CD8-positive, alpha-beta memory T cell (primary cell): ENCODE measurements around the gene ERVFRD-1. TPM values are rescaled to one million over a fixed set of nuclear protein-coding genes. Genes with fewer than 3 reads are reported as not detected.
"Not testable (repeated sequence)": the region's sequence is repeated elsewhere in the genome, so short reads cannot be mapped to it uniquely, and the experiment has no call there.

Experiments used
- CTCF ChIA-PET: fragments of 350-600 bp; sonication (Branson Sonifier 250); formaldehyde crosslinking; loops from one replicate; lab custom pipeline; 2021; ENCODE audit warnings: antibody characterized with exemption; lab: Charles Lee
- POLR2A ChIA-PET: fragments of 350-600 bp; sonication (Branson Sonifier 250); formaldehyde crosslinking; loops from one replicate; lab custom pipeline; 2021; ENCODE audit warnings: antibody characterized with exemption; lab: Charles Lee
- DNase-seq, 5 donors: peaks; one replicate each; pipeline versions ENCODE4 v3.0.0 to v3.0.0-alpha.2; 2020 to 2022; ENCODE audit warnings: mixed read lengths in 1 of 5
- H3K27ac ChIP-seq: one replicate; pipeline ENCODE4 v1.7.0; 2013; ENCODE audit warnings: low read depth, mild to moderate bottlenecking, low read length, moderate library complexity
- H3K27me3 ChIP-seq: 2 replicates; pipeline ENCODE4 v1.7.0; 2013; ENCODE audit warnings: low read length, mild to moderate bottlenecking; ENCODE audit not compliant: insufficient read depth, poor library complexity, severe bottlenecking
- H3K36me3 ChIP-seq: 2 replicates; pipeline ENCODE4 v1.7.0; 2013; ENCODE audit warnings: mild to moderate bottlenecking, low read length, moderate library complexity; ENCODE audit not compliant: insufficient read depth
- H3K4me1 ChIP-seq: 2 replicates; pipeline ENCODE4 v1.7.0; 2013; ENCODE audit warnings: mild to moderate bottlenecking, low read length, moderate library complexity; ENCODE audit not compliant: insufficient read depth
- H3K4me3 ChIP-seq: 2 replicates; pipeline ENCODE4 v1.7.0; 2013; ENCODE audit warnings: mild to moderate bottlenecking, low read length
- H3K9me3 ChIP-seq: 2 replicates; pipeline ENCODE4 v1.7.0; 2013; ENCODE audit warnings: mild to moderate bottlenecking, low read length
- H3K27ac Mint-ChIP-seq, 8 donors: one replicate each; pipeline ENCODE4 v1.8.0; 2020 to 2021; ENCODE audit warnings: mixed read lengths in 8 of 8, mild to moderate bottlenecking in 6 of 8, inconsistent platforms in 3 of 8, moderate library complexity in 3 of 8
- H3K27me3 Mint-ChIP-seq, 2 donors: one replicate each; pipeline ENCODE4 v1.8.0; 2020 to 2021; ENCODE audit warnings: mixed read lengths in 2 of 2, mild to moderate bottlenecking in 1 of 2, moderate library complexity in 1 of 2
- H3K36me3 Mint-ChIP-seq, 3 donors: one replicate each; pipeline ENCODE4 v1.8.0; 2020 to 2021; ENCODE audit warnings: mixed read lengths in 3 of 3, inconsistent platforms in 1 of 3, mild to moderate bottlenecking in 1 of 3
- H3K4me1 Mint-ChIP-seq, 3 donors: one replicate each; pipeline ENCODE4 v1.8.0; 2020 to 2021; ENCODE audit warnings: mixed read lengths in 3 of 3, inconsistent platforms in 1 of 3, mild to moderate bottlenecking in 1 of 3
- H3K4me3 Mint-ChIP-seq, 7 donors: one replicate each; pipeline ENCODE4 v1.8.0; 2020 to 2021; ENCODE audit warnings: mixed read lengths in 7 of 7, mild to moderate bottlenecking in 6 of 7, moderate library complexity in 4 of 7, inconsistent platforms in 2 of 7
- H3K9me3 Mint-ChIP-seq, 5 donors: one replicate each; pipeline ENCODE4 v1.8.0; 2020 to 2022; ENCODE audit warnings: mixed read lengths in 5 of 5, mild to moderate bottlenecking in 3 of 5, moderate library complexity in 2 of 5, inconsistent platforms in 1 of 5
- polyA plus RNA-seq: library from polyadenylated mRNA; unstranded; fragments of 300-500 nt; fragmentation: Illumina TruSeq; gene quantifications from one replicate; pipeline ENCODE4 v1.2.3, GENCODE V29; 2021
- total RNA-seq, 2 experiments: library from RNA; stranded (reverse); gene quantifications; one replicate each; pipeline ENCODE4 v1.2.3, GENCODE V29; 2021

ERVFRD-1 gene
- total and polyA plus RNA-seq, 3 experiments from 2014 or later, result 0.12 TPM; not detected in 2

GRCh38 chr6:11094411-11094851 is 17.1 kb downstream of the ERVFRD-1 start:
- no peaks in the 10 kb centered on the region for H3K36me3 ChIP-seq
- no peaks in the 10 kb centered on the region for H3K27me3 ChIP-seq
- peak overlapping the region; percentile 94 to 100 (median 96) for H3K4me3 Mint-ChIP-seq
- no peaks in the 10 kb centered on the region for H3K9me3 Mint-ChIP-seq
- H3K36me3 Mint-ChIP-seq, result peaks cover 0 to 16% (median 5%) of the 10 kb centered on the region in 3 donors
- H3K27ac Mint-ChIP-seq, result peak overlapping the region; percentile 88 to 99 (median 97)
- H3K4me3 ChIP-seq, result peak overlapping the region; percentile 67
- DNase-seq, result peak in 4 of 5 donors; percentile 14 to 62 (median 35)
- peaks cover 32 to 47% (median 37%) of the 10 kb centered on the region in 3 donors for H3K4me1 Mint-ChIP-seq
- no peaks in the 10 kb centered on the region for H3K9me3 ChIP-seq
- POLR2A ChIA-PET, result no interaction called here
- no peaks in the 10 kb centered on the region for H3K27me3 Mint-ChIP-seq
- H3K27ac ChIP-seq, result peak overlapping the region; percentile 95
- H3K4me1 ChIP-seq, result peaks cover 24% of the 10 kb centered on the region
- CTCF ChIA-PET, result no interaction called here

GRCh38 chr6:11093626-11094410 is 17.7 kb downstream of the ERVFRD-1 start, which contains the start of gene SMIM13:
SMIM13 (plus strand) TSS chr6:11093834; CDS start chr6:11094314, 480 bp downstream.
- peak within 1 kb of the TSS; percentile 96 for H3K4me3 ChIP-seq
- peaks cover 0 to 1% of the 10 kb centered on the region in 2 donors for H3K27me3 Mint-ChIP-seq
- H3K4me1 ChIP-seq, result peaks cover 24% of the 10 kb centered on the region
- no peaks in the 10 kb centered on the region for H3K36me3 ChIP-seq
- peak within 1 kb of the TSS; percentile 95 for H3K27ac ChIP-seq
- peak within 1 kb of the TSS; percentile 96 to 100 (median 97) for H3K4me3 Mint-ChIP-seq
- ChIA-PET CTCF (interaction anchor here (0.6 to 1.2 kb wide), 8 partner anchors 10 to 448 kb away, joined by 3 to 5 read pairs (median 3); partner anchors contain the start of gene NEDD9), POLR2A (interaction anchor here (1.0 to 1.5 kb wide), 2 partner anchors 139 to 288 kb away, joined by 3 to 8 read pairs; partner anchors contain the start of gene NEDD9)
- peak within 1 kb of the TSS; percentile 88 to 100 (median 97) for H3K27ac Mint-ChIP-seq
- no peaks in the 10 kb centered on the region for H3K27me3 ChIP-seq
- H3K9me3 ChIP-seq, result no peaks in the 10 kb centered on the region
- peaks cover 31 to 44% (median 35%) of the 10 kb centered on the region in 3 donors for H3K4me1 Mint-ChIP-seq
- peak; percentile 91 to 95 (median 92) for DNase-seq
- H3K36me3 Mint-ChIP-seq, result peaks cover 0 to 15% (median 5%) of the 10 kb centered on the region in 3 donors
- H3K9me3 Mint-ChIP-seq, result no peaks in the 10 kb centered on the region

DNA sequence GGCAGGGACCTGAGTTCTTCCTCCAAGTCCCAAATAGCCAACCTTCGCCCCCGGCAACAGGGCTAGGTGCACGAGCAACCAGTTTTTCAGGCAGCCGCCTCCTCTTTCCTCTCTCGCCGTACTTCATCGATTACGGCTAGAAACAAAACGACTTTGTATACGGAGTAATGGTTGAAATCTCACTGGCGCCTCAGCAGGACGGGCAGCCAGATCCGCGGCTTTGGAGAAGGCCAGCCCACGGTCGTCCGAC is 18.2 kb downstream of the ERVFRD-1 start:
- no peaks in the 10 kb centered on the region for H3K9me3 Mint-ChIP-seq
- peaks cover 28 to 41% (median 32%) of the 10 kb centered on the region in 3 donors for H3K4me1 Mint-ChIP-seq
- peak overlapping the region; percentile 94 to 98 (median 97) for H3K4me3 Mint-ChIP-seq
- Histone ChIP-seq H3K4me3 (peak overlapping the region; percentile 96), H3K9me3 (no peaks in the 10 kb centered on the region), H3K27ac (peak overlapping the region; percentile 95), H3K27me3 (no peaks in the 10 kb centered on the region), H3K36me3 (no peaks in the 10 kb centered on the region), H3K4me1 (peaks cover 24% of the 10 kb centered on the region)
- CTCF ChIA-PET, result interaction anchor here (0.6 to 1.2 kb wide), 8 partner anchors 11 to 449 kb away, joined by 3 to 5 read pairs (median 3); partner anchors contain the start of gene NEDD9
- H3K36me3 Mint-ChIP-seq, result peaks cover 0 to 13% (median 5%) of the 10 kb centered on the region in 3 donors
- H3K27me3 Mint-ChIP-seq, result peaks cover 0 to 1% of the 10 kb centered on the region in 2 donors
- peak overlapping the region; percentile 87 to 100 (median 94) for H3K27ac Mint-ChIP-seq
- POLR2A ChIA-PET, result interaction anchor here (1.0 to 1.5 kb wide), 2 partner anchors 139 to 289 kb away, joined by 3 to 8 read pairs; partner anchors contain the start of gene NEDD9
- no peak for DNase-seq

DNA sequence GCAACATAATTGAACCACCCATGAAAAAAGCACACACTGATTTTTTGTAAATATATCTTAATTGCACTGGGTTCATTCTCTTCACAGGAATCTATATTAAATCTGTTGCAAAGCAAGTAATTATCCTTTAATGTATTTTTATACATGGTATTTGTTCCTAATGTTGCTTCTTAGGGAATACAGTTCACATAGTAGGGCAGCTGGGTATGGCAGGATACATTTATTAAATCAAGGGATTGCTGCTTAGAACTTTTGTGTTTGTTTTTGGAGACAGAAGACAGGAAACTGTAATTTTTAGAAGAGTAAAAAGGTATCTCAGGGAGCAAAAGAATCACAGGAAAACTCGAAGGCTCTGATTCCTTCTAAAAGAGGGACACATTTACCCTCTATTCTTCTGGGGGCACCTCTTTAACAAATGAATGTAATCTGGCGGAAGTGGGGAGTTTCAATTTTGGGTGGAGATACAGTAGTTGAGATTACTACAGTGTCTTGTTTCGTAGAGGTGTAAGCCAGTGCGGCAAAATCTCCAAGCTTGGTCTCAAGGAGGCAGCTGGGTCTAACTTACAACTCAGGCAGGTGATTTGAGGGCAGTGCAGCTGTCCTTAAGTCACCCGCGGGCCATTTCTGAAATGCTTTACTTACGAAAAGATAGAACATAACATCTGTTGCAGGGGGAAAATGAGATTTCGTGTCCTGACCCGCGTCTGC is 18.7 kb downstream of the ERVFRD-1 start:
- DNase-seq, result no peak
- Mint-ChIP-seq H3K4me1 (peaks cover 25 to 38% (median 32%) of the 10 kb centered on the region in 3 donors), H3K27me3 (peaks cover 1 to 4% of the 10 kb centered on the region in 2 donors), H3K9me3 (no peaks in the 10 kb centered on the region), H3K36me3 (peaks cover 0 to 12% (median 3%) of the 10 kb centered on the region in 3 donors), H3K4me3 (peak overlapping the region; percentile 94 to 98 (median 97)), H3K27ac (peak overlapping the region; percentile 87 to 100 (median 94))
- ChIA-PET CTCF (interaction anchor here (0.6 to 1.2 kb wide), 8 partner anchors 11 to 449 kb away, joined by 3 to 5 read pairs (median 3); partner anchors contain the start of gene NEDD9), POLR2A (interaction anchor here (1.0 to 1.5 kb wide), 2 partner anchors 140 to 289 kb away, joined by 3 to 8 read pairs; partner anchors contain the start of gene NEDD9)
- peak overlapping the region; percentile 96 for H3K4me3 ChIP-seq
- H3K27ac ChIP-seq, result peak overlapping the region; percentile 95
- no peaks in the 10 kb centered on the region for H3K36me3 ChIP-seq
- H3K27me3 ChIP-seq, result no peaks in the 10 kb centered on the region
- peaks cover 24% of the 10 kb centered on the region for H3K4me1 ChIP-seq
- H3K9me3 ChIP-seq, result no peaks in the 10 kb centered on the region

DNA sequence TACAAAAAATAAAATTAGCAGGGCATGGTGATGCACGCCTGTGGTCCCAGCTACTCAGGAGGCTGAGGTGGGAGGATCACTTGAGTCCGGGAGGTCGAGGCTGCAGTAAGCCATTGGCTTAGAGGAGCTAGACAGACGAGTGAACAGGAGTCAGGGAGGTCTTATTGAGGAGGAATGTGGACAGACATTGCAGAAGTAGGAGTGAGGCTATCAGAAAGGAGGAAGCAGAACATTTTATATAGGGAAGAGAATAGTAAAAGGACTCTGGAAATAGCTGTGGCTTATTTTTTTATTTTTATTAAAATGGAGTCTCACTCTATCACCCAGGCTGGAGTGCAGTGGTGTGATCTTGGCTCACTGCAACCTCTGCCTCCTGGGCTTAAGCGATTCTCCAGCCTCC is 20.4 kb downstream of the ERVFRD-1 start:
- Mint-ChIP-seq H3K27ac (peak overlapping the region in 3 of 8 donors; percentile 27 to 52 (median 51)), H3K4me1 (peaks cover 21 to 28% (median 24%) of the 10 kb centered on the region in 3 donors), H3K4me3 (peak overlapping the region in 3 of 7 donors; percentile 23 to 28 (median 27)), H3K36me3 (peaks cover 0 to 12% (median under 1%) of the 10 kb centered on the region in 3 donors)
- CTCF ChIA-PET, result interaction anchor here (1.2 to 1.5 kb wide), 2 partner anchors 11 to 404 kb away, joined by 3 read pairs; no protein-coding TSS in a partner anchor
- H3K27me3 ChIP-seq, H3K27me3 Mint-ChIP-seq, DNase-seq, H3K9me3 ChIP-seq, H3K27ac ChIP-seq, H3K36me3 ChIP-seq, H3K9me3 Mint-ChIP-seq, H3K4me3 ChIP-seq, POLR2A ChIA-PET: not testable (repeated sequence)
- H3K4me1 ChIP-seq, result peaks cover 21% of the 10 kb centered on the region

DNA sequence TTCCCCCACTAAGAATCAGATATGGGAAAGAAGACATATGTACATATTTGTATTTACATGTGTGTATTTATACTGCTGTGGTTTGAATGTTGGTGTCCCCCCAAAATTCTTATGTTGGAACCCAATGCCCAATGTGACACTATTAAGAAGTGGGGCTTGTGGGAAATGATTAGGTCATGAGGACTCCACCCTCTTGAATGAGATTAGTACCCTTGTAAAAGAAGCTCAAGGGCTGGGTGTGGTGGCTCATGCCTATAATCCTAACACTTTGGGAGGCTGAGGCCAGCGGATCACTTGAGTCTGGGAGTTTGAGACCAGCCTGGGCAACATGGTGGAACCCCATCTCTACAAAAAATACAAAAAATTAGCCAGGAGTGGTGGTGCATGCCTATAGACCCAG is 21.8 kb downstream of the ERVFRD-1 start:
- POLR2A ChIA-PET, result no interaction called here
- H3K9me3 ChIP-seq, result no peaks in the 10 kb centered on the region
- no peaks in the 10 kb centered on the region for H3K9me3 Mint-ChIP-seq
- H3K27me3 Mint-ChIP-seq, result peaks cover 4 to 8% of the 10 kb centered on the region in 2 donors
- peak overlapping the region in 1 of 8 donors; percentile 32 for H3K27ac Mint-ChIP-seq
- H3K4me1 ChIP-seq, result peaks cover 7% of the 10 kb centered on the region
- DNase-seq, result no peak
- H3K4me1 Mint-ChIP-seq, result peaks cover 9 to 14% (median 11%) of the 10 kb centered on the region in 3 donors
- no peak overlapping the region for H3K27ac ChIP-seq
- H3K27me3 ChIP-seq, result no peaks in the 10 kb centered on the region
- H3K36me3 ChIP-seq, result no peaks in the 10 kb centered on the region
- H3K4me3 ChIP-seq, result no peak overlapping the region
- peak overlapping the region in 1 of 7 donors; percentile 41 for H3K4me3 Mint-ChIP-seq
- CTCF ChIA-PET, result no interaction called here
- H3K36me3 Mint-ChIP-seq, result peaks cover 0 to 12% (median 0%) of the 10 kb centered on the region in 3 donors

GRCh38 chr6:11087141-11087812 is 24.2 kb downstream of the ERVFRD-1 start:
- H3K9me3 ChIP-seq, H3K4me1 Mint-ChIP-seq, H3K4me3 Mint-ChIP-seq, H3K36me3 Mint-ChIP-seq, H3K27ac Mint-ChIP-seq, H3K36me3 ChIP-seq, H3K27me3 ChIP-seq, H3K27ac ChIP-seq, H3K9me3 Mint-ChIP-seq, POLR2A ChIA-PET, H3K4me1 ChIP-seq, H3K4me3 ChIP-seq, CTCF ChIA-PET: not testable (repeated sequence)
- peaks cover 13 to 21% of the 10 kb centered on the region in 2 donors for H3K27me3 Mint-ChIP-seq
- DNase-seq, result peak in 1 of 5 donors; percentile 50
